Karpas-422 (cell line): Measurements from ENCODE around the gene SKIC2. TPM values are rescaled to one million over a fixed set of nuclear protein-coding genes. Genes with fewer than 3 reads are reported as not detected.

Experiments used
- small RNA-seq: library from RNA; depleted of rRNA; stranded (forward); fragments of <200 nt; gene quantifications from one replicate; pipeline ENCODE3, GENCODE V24; 2014
- total RNA-seq: library from RNA; depleted of rRNA; stranded (reverse); fragments of >200 nt; shearing (Covaris generic); gene quantifications from 2 replicates; pipeline ENCODE4 v1.2.3, GENCODE V29; 2014; ENCODE audit warnings: low replicate concordance; rRNA removed

The SKIC2 gene
- total RNA-seq, 1 experiment from 2014 or later: 43.7 TPM

Small RNAs within 50 kb of the gene (small RNA-seq; reads per million reads assigned to genes)
- gene AL645922.1: not detected

Other genes starting within 250 kb of the SKIC2 start
- gene LY6G6D, start 243.8 kb upstream of the SKIC2 start, total RNA-seq: not detected in 2 replicates
- not detected in 2 replicates for gene LY6G6C, start 237.4 kb upstream of the SKIC2 start, total RNA-seq
- gene MPIG6B, start 235.8 kb upstream of the SKIC2 start, total RNA-seq: not detected in 2 replicates
- 13.3 and 24.0 TPM in 2 replicates for gene DDAH2, start 229.9 kb upstream of the SKIC2 start, total RNA-seq
- 385 and 405 TPM in 2 replicates for gene CLIC1, start 222.6 kb upstream of the SKIC2 start, total RNA-seq
- 30.5 and 58.4 TPM in 2 replicates for gene MSH5, start 219.2 kb upstream of the SKIC2 start, total RNA-seq
- 1.8 and 14.0 TPM in 2 replicates for gene SAPCD1, start 196.5 kb upstream of the SKIC2 start, total RNA-seq
- gene VWA7, start 181.8 kb upstream of the SKIC2 start, total RNA-seq: 0.29 and 0.34 TPM in 2 replicates
- 38.0 and 43.0 TPM in 2 replicates for gene VARS1, start 163.4 kb upstream of the SKIC2 start, total RNA-seq
- gene LSM2, start 152.2 kb upstream of the SKIC2 start, total RNA-seq: 44.9 and 57.4 TPM in 2 replicates
- gene HSPA1L, start 143.9 kb upstream of the SKIC2 start, total RNA-seq: 0.72 TPM in 1 of 2 replicates, not detected in the other
- gene HSPA1A, start 143.6 kb upstream of the SKIC2 start, total RNA-seq: 0.32 TPM in 1 of 2 replicates, not detected in the other
- gene HSPA1B, start 131.4 kb upstream of the SKIC2 start, total RNA-seq: 78.6 and 143 TPM in 2 replicates
- 23.7 and 38.7 TPM in 2 replicates for gene NEU1, start 96.4 kb upstream of the SKIC2 start, total RNA-seq
- not detected in 2 replicates for gene SLC44A4, start 80.2 kb upstream of the SKIC2 start, total RNA-seq
- gene EHMT2, start 61.5 kb upstream of the SKIC2 start, total RNA-seq: 40.0 and 79.0 TPM in 2 replicates
- gene ZBTB12, start 57.1 kb upstream of the SKIC2 start, total RNA-seq: 13.3 and 26.3 TPM in 2 replicates
- not detected in 2 replicates for gene C2, start 31.5 kb upstream of the SKIC2 start, total RNA-seq
- gene CFB, start 13.1 kb upstream of the SKIC2 start, total RNA-seq: 0.22 TPM in 1 of 2 replicates, not detected in the other
- gene NELFE, start 204 bp upstream of the SKIC2 start, total RNA-seq: 56.3 and 146 TPM in 2 replicates
- 20.8 and 25.0 TPM in 2 replicates for gene DXO, start 13.0 kb downstream of the SKIC2 start, total RNA-seq
- gene C4A, start 22.9 kb downstream of the SKIC2 start, total RNA-seq: 2.9 and 3.8 TPM in 2 replicates
- 1.9 and 6.6 TPM in 2 replicates for gene C4B, start 55.6 kb downstream of the SKIC2 start, total RNA-seq
- not detected in 2 replicates for gene CYP21A2, start 79.2 kb downstream of the SKIC2 start, total RNA-seq
- 0.22 and 2.1 TPM in 2 replicates for gene TNXB, start 150.2 kb downstream of the SKIC2 start, total RNA-seq
- gene ATF6B, start 169.1 kb downstream of the SKIC2 start, total RNA-seq: 51.3 and 62.5 TPM in 2 replicates
- gene FKBPL, start 171.1 kb downstream of the SKIC2 start, total RNA-seq: 7.0 and 12.4 TPM in 2 replicates
- 0.29 and 0.75 TPM in 2 replicates for gene PRRT1, start 192.8 kb downstream of the SKIC2 start, total RNA-seq
- 14.4 and 27.9 TPM in 2 replicates for gene PPT2, start 195.0 kb downstream of the SKIC2 start, total RNA-seq
- gene EGFL8, start 205.4 kb downstream of the SKIC2 start, total RNA-seq: 3.7 and 4.9 TPM in 2 replicates
- gene AGPAT1, start 216.9 kb downstream of the SKIC2 start, total RNA-seq: 54.8 and 74.5 TPM in 2 replicates
- 73.5 and 78.5 TPM in 2 replicates for gene RNF5, start 219.2 kb downstream of the SKIC2 start, total RNA-seq
- 9.0 and 9.2 TPM in 2 replicates for gene AGER, start 225.1 kb downstream of the SKIC2 start, total RNA-seq
- 51.7 and 84.0 TPM in 2 replicates for gene PBX2, start 231.0 kb downstream of the SKIC2 start, total RNA-seq
- gene GPSM3, start 233.5 kb downstream of the SKIC2 start, total RNA-seq: 66.5 and 85.9 TPM in 2 replicates